GM21619 (cell line): ENCODE measurements around the gene GAPDH.
"Not testable (repeated sequence)": the region's sequence is repeated elsewhere in the genome, so short reads cannot be mapped to it uniquely, and the experiment has no call there.

ENCODE experiments used
- ATAC-seq: cut with Tn5 transposase; IDR thresholded peaks from one replicate; pipeline ENCODE4 v1.9.1; 2021; ENCODE audit not compliant: unreplicated experiment

The GAPDH gene

GRCh38 chr12:6533923-6534694, at the start of gene GAPDH:
GAPDH (plus strand) TSS chr12:6534517; CDS start chr12:6534833, 316 bp downstream.
- peak; percentile 52 for ATAC-seq

- ATAC-seq: no peak
Measured at GRCh38 chr12:6488240-6488639, 46.1 kb upstream of the GAPDH start.

- ATAC-seq: no peak
Measured at GRCh38 chr12:6489449-6489848, 44.9 kb upstream of the GAPDH start.

- ATAC-seq: not testable (repeated sequence)
Measured at GRCh38 chr12:6490673-6491072, 43.6 kb upstream of the GAPDH start.

GRCh38 chr12:6492838-6493496, 41.4 kb upstream of the GAPDH start, which contains the start of gene MRPL51:
MRPL51 (minus strand) TSS chr12:6493262; CDS start chr12:6493136, 126 bp downstream.
- peak; percentile 69 for ATAC-seq

GRCh38 chr12:6493497-6494257, 40.6 kb upstream of the GAPDH start, which contains the start of gene NCAPD2:
NCAPD2 (plus strand) TSS chr12:6494102; CDS start chr12:6495099, 997 bp downstream.
- peak; percentile 84 for ATAC-seq

GRCh38 chr12:6494258-6494743, 40.0 kb upstream of the GAPDH start:
- ATAC-seq: no peak

- ATAC-seq: no peak
Measured at GRCh38 chr12:6494968-6495367, 39.3 kb upstream of the GAPDH start.

- not testable (repeated sequence) for ATAC-seq
Measured at GRCh38 chr12:6497291-6497690, 37.0 kb upstream of the GAPDH start.

GRCh38 chr12:6500466-6500865, 33.9 kb upstream of the GAPDH start:
- no peak for ATAC-seq

- ATAC-seq: no peak
Measured at GRCh38 chr12:6507102-6507998, 27.0 kb upstream of the GAPDH start.

- ATAC-seq: no peak
Measured at GRCh38 chr12:6508087-6508486, 26.2 kb upstream of the GAPDH start.

GRCh38 chr12:6520186-6520585, 14.1 kb upstream of the GAPDH start:
- ATAC-seq: no peak

GRCh38 chr12:6522193-6522592, 12.1 kb upstream of the GAPDH start:
- ATAC-seq: no peak

- ATAC-seq: no peak
Measured at GRCh38 chr12:6523708-6524107, 10.6 kb upstream of the GAPDH start.

- no peak for ATAC-seq
Measured at GRCh38 chr12:6524648-6525047, 9.7 kb upstream of the GAPDH start.

- no peak for ATAC-seq
Measured at GRCh38 chr12:6526201-6526600, 8.1 kb upstream of the GAPDH start.

- ATAC-seq: no peak
Measured at GRCh38 chr12:6526766-6527525, 7.4 kb upstream of the GAPDH start.

GRCh38 chr12:6527711-6528110, 6.6 kb upstream of the GAPDH start:
- no peak for ATAC-seq
